ENCODE measurements around the gene HPCAL1. TPM values are rescaled to one million over a fixed set of nuclear protein-coding genes. Genes with fewer than 3 reads are reported as not detected.

HPCAL1 gene
- total RNA-seq, 2 donors from 2014 or later, result 64.5 to 85.7 TPM

- Histone ChIP-seq H3K4me1 (no peaks in the 10 kb centered on the region), H3K27me3 (no peaks in the 10 kb centered on the region), H3K27ac (no peak overlapping the region), H3K9me3 (no peaks in the 10 kb centered on the region), H3K9ac (ENCODE audit: low read depth in 2 of 2, low read length in 2 of 2) (no peak overlapping the region), H3K36me3 (no peaks in the 10 kb centered on the region), H3K4me3 (no peak overlapping the region)
- no peak for DNase-seq
- intact Hi-C loops (cut with DNase I), result no loop called here
- TF ChIP-seq CTCF (IDR thresholded peaks at IDR 0.05), result no peak
These were observed 37.9 kb downstream of the HPCAL1 start for GRCh38 chr2:10340593-10340975.

GRCh38 chr2:10341193-10341592, 38.5 kb downstream of the HPCAL1 start:
- DNase-seq, result no peak
- no peaks in the 10 kb centered on the region for H3K4me1 ChIP-seq
- intact Hi-C loops (cut with DNase I), result no loop called here
- H3K4me3 ChIP-seq, result no peak overlapping the region
- no peak overlapping the region for H3K9ac ChIP-seq (ENCODE audit: low read depth in 2 of 2, low read length in 2 of 2)
- H3K27me3 ChIP-seq, result no peaks in the 10 kb centered on the region
- no peaks in the 10 kb centered on the region for H3K9me3 ChIP-seq
- no peak for TF ChIP-seq CTCF (IDR thresholded peaks at IDR 0.05)
- no peaks in the 10 kb centered on the region for H3K36me3 ChIP-seq
- no peak overlapping the region for H3K27ac ChIP-seq

- H3K4me1 ChIP-seq, result no peaks in the 10 kb centered on the region
- no peak overlapping the region for H3K4me3 ChIP-seq
- H3K27ac ChIP-seq, result no peak overlapping the region
- no peaks in the 10 kb centered on the region for H3K27me3 ChIP-seq
- H3K9me3 ChIP-seq, result no peaks in the 10 kb centered on the region
- H3K36me3 ChIP-seq, result no peaks in the 10 kb centered on the region
- TF ChIP-seq CTCF (IDR thresholded peaks at IDR 0.05), result no peak
- DNase-seq, result no peak
- no peak overlapping the region for H3K9ac ChIP-seq (ENCODE audit: low read depth in 2 of 2, low read length in 2 of 2)
- intact Hi-C loops (cut with DNase I), result no loop called here
These were observed 39.7 kb downstream of the HPCAL1 start for GRCh38 chr2:10342245-10342951.

GRCh38 chr2:10343191-10343590, 40.5 kb downstream of the HPCAL1 start:
- intact Hi-C loops (cut with DNase I), result no loop called here
- H3K4me3 ChIP-seq, result no peak overlapping the region
- no peaks in the 10 kb centered on the region for H3K9me3 ChIP-seq
- H3K36me3 ChIP-seq, result no peaks in the 10 kb centered on the region
- no peak for TF ChIP-seq CTCF (IDR thresholded peaks at IDR 0.05)
- no peaks in the 10 kb centered on the region for H3K4me1 ChIP-seq
- no peak for DNase-seq
- H3K9ac ChIP-seq (ENCODE audit: low read depth in 2 of 2, low read length in 2 of 2), result no peak overlapping the region
- H3K27ac ChIP-seq, result no peak overlapping the region
- no peaks in the 10 kb centered on the region for H3K27me3 ChIP-seq

- Histone ChIP-seq H3K36me3 (no peaks in the 10 kb centered on the region), H3K9ac (ENCODE audit: low read depth in 2 of 2, low read length in 2 of 2) (no peak overlapping the region), H3K4me1 (no peaks in the 10 kb centered on the region), H3K9me3 (no peaks in the 10 kb centered on the region), H3K27me3 (no peaks in the 10 kb centered on the region), H3K4me3 (no peak overlapping the region), H3K27ac (no peak overlapping the region)
- DNase-seq, result no peak
- TF ChIP-seq CTCF (IDR thresholded peaks at IDR 0.05), result no peak
- intact Hi-C loops (cut with DNase I), result no loop called here
These were observed 41.0 kb downstream of the HPCAL1 start for GRCh38 chr2:10343658-10344057.
